Epithelial cell of prostate (primary cell): ENCODE measurements around the gene MSMP.

ENCODE experiments used
- DNase-seq: peaks from one replicate; pipeline ENCODE4 v3.0.0-alpha.2; 2011; ENCODE audit warnings: low read depth, low spot score
- H3K27ac ChIP-seq: fragments of 450-650 bp; 2 replicates; pipeline ENCODE4 v1.5.1; 2017; ENCODE audit warnings: mild to moderate bottlenecking

The MSMP gene

GRCh38 chr9:35726931-35727330, 27.1 kb downstream of the MSMP start:
- peak overlapping the region; percentile 96 for H3K27ac ChIP-seq
- no peak for DNase-seq

- DNase-seq = no peak
- H3K27ac ChIP-seq = no peak overlapping the region
These were observed 28.7 kb downstream of the MSMP start for GRCh38 chr9:35725362-35725761.

- no peak overlapping the region for H3K27ac ChIP-seq
- DNase-seq = no peak
These were observed 30.2 kb downstream of the MSMP start for GRCh38 chr9:35723908-35724307.

GRCh38 chr9:35723426-35723825, 30.6 kb downstream of the MSMP start:
- no peak overlapping the region for H3K27ac ChIP-seq
- no peak for DNase-seq

- DNase-seq = no peak
- H3K27ac ChIP-seq = peak overlapping the region; percentile 73
These were observed 34.5 kb downstream of the MSMP start for GRCh38 chr9:35719546-35719945.

- H3K27ac ChIP-seq = peak overlapping the region; percentile 73
- DNase-seq = peak; percentile 64
These were observed 35.2 kb downstream of the MSMP start for GRCh38 chr9:35718721-35719511.

- DNase-seq = no peak
- no peak overlapping the region for H3K27ac ChIP-seq
These were observed 36.8 kb downstream of the MSMP start for GRCh38 chr9:35717132-35717870.

- no peak overlapping the region for H3K27ac ChIP-seq
- DNase-seq = no peak
These were observed 37.8 kb downstream of the MSMP start for GRCh38 chr9:35716230-35716629.

- no peak overlapping the region for H3K27ac ChIP-seq
- no peak for DNase-seq
These were observed 39.4 kb downstream of the MSMP start for GRCh38 chr9:35714579-35715252.

GRCh38 chr9:35714123-35714522, 40.0 kb downstream of the MSMP start:
- no peak for DNase-seq
- H3K27ac ChIP-seq = no peak overlapping the region

GRCh38 chr9:35713578-35713977, 40.5 kb downstream of the MSMP start:
- H3K27ac ChIP-seq = no peak overlapping the region
- no peak for DNase-seq

- no peak for DNase-seq
These were observed 41.2 kb downstream of the MSMP start for GRCh38 chr9:35712762-35713400.

GRCh38 chr9:35711501-35712428, 42.3 kb downstream of the MSMP start:
- H3K27ac ChIP-seq = no peak overlapping the region
- no peak for DNase-seq

More at GRCh38 chr9:35712762-35713400, 41.2 kb downstream of the MSMP start:
- H3K27ac ChIP-seq = no peak overlapping the region

GRCh38 chr9:35710818-35711500, 43.1 kb downstream of the MSMP start:
- H3K27ac ChIP-seq = no peak overlapping the region
- no peak for DNase-seq

- no peak for DNase-seq
- H3K27ac ChIP-seq = no peak overlapping the region
These were observed 45.9 kb downstream of the MSMP start for GRCh38 chr9:35708146-35708545.

- H3K27ac ChIP-seq = no peak overlapping the region
- no peak for DNase-seq
These were observed 47.1 kb downstream of the MSMP start for GRCh38 chr9:35706951-35707350.

GRCh38 chr9:35705836-35706430, 48.1 kb downstream of the MSMP start:
- no peak for DNase-seq
- no peak overlapping the region for H3K27ac ChIP-seq

- no peak overlapping the region for H3K27ac ChIP-seq
- DNase-seq = no peak
These were observed 48.7 kb downstream of the MSMP start for GRCh38 chr9:35705372-35705771.
